SK-N-SH (cell line): ENCODE data around the gene GLG1. TPM values are rescaled to one million over a fixed set of nuclear protein-coding genes. Genes with fewer than 3 reads are reported as not detected.

Experiments used
- CTCF ChIA-PET: fragments of 300-600, 350-600 bp; formaldehyde crosslinking; extraction: SDS; loops from one replicate; lab custom pipeline; 2021; lab: Yijun Ruan, JAX
- POLR2A ChIA-PET: fragments of 350-600 bp; sonication (Branson Sonifier 250); formaldehyde crosslinking; extraction: SDS; loops from one replicate; lab custom pipeline; 2020; ENCODE audit warnings: antibody characterized with exemption, inconsistent platforms; lab: Yijun Ruan, JAX
- DNase-seq: peaks from one replicate; pipeline ENCODE4 v3.0.0; 2012
- H2AFZ ChIP-seq: fragments of 200-600 bp; sonication (generic); 2 replicates; pipeline ENCODE4 v1.8.1; 2016; ENCODE audit warnings: antibody characterized with exemption, mild to moderate bottlenecking, low read depth
- H3F3A ChIP-seq: fragments of 200-600 bp; sonication (generic); replicated peaks from 2 replicates; pipeline ENCODE3; 2016; ENCODE audit warnings: antibody characterized with exemption, mild to moderate bottlenecking; ENCODE audit not compliant: insufficient read depth
- H3K27ac ChIP-seq, 2 experiments: fragments of 200-500 bp in 1 of 2; fragments of 200-600 bp in 1 of 2; sonication (Bioruptor generic) in 1 of 2; sonication (generic), shearing (Covaris generic) in 1 of 2; 2 replicates each; pipeline versions ENCODE4 v1.5.1 to v1.6.1; 2014 to 2016; ENCODE audit warnings: low read depth in 2 of 2, inconsistent platforms in 1 of 2, low read length in 1 of 2, mild to moderate bottlenecking in 1 of 2, mixed read lengths in 1 of 2
- H3K27me3 ChIP-seq: fragments of 200-600 bp; sonication (generic), shearing (Covaris generic); 2 replicates; pipeline ENCODE4 v1.6.1; 2016; ENCODE audit warnings: mixed run types; ENCODE audit not compliant: insufficient read depth
- H3K36me3 ChIP-seq, 2 experiments: fragments of 200-500 bp in 1 of 2; fragments of 200-600 bp in 1 of 2; sonication (Bioruptor generic) in 1 of 2; sonication (generic) in 1 of 2; replicated peaks in 1 of 2; 2 replicates each; pipeline versions ENCODE3 to v1.5.1; 2014 to 2016; ENCODE audit warnings: low read length in 1 of 2, mild to moderate bottlenecking in 1 of 2; ENCODE audit not compliant: insufficient read depth in 2 of 2, control insufficient read depth in 1 of 2
- H3K4me1 ChIP-seq, 2 experiments: fragments of 200-500 bp in 1 of 2; fragments of 200-600 bp in 1 of 2; sonication (Bioruptor generic) in 1 of 2; sonication (generic), shearing (Covaris generic) in 1 of 2; 2 replicates each; pipeline versions ENCODE4 v1.5.1 to v1.6.1; 2014 to 2016; ENCODE audit warnings: low read depth in 1 of 2, low read length in 1 of 2, mixed run types in 1 of 2; ENCODE audit not compliant: insufficient read depth in 2 of 2, control insufficient read depth in 1 of 2
- H3K4me2 ChIP-seq: fragments of 200-600 bp; sonication (generic), shearing (Covaris generic); 2 replicates; pipeline ENCODE4 v1.6.1; 2017; ENCODE audit warnings: mixed run types
- H3K4me3 ChIP-seq, 2 experiments: fragments of 200-500 bp in 1 of 2; fragments of 200-600 bp in 1 of 2; sonication (Bioruptor generic) in 1 of 2; sonication (generic), shearing (Covaris generic) in 1 of 2; 2 replicates each; pipeline versions ENCODE4 v1.5.1 to v1.8.1; 2014 to 2016; ENCODE audit warnings: low read depth in 2 of 2, inconsistent platforms in 1 of 2, low read length in 1 of 2, mild to moderate bottlenecking in 1 of 2, mixed read lengths in 1 of 2, moderate library complexity in 1 of 2
- H3K79me2 ChIP-seq: fragments of 200-600 bp; sonication (generic); 2 replicates; pipeline ENCODE4 v1.8.1; 2017; ENCODE audit warnings: mild to moderate bottlenecking; ENCODE audit not compliant: insufficient read depth
- H3K9ac ChIP-seq: fragments of 200-600 bp; sonication (generic); 2 replicates; pipeline ENCODE4 v1.6.1; 2017; ENCODE audit warnings: mixed run types
- H3K9me2 ChIP-seq: fragments of 200-600 bp; sonication (generic); 2 replicates; pipeline ENCODE4 v1.6.1; 2017; ENCODE audit warnings: mixed run types
- H3K9me3 ChIP-seq: fragments of 200-600 bp; sonication (generic); 2 replicates; pipeline ENCODE4 v1.6.1; 2017; ENCODE audit warnings: mixed run types, mild to moderate bottlenecking, moderate library complexity
- H4K20me1 ChIP-seq: fragments of 200-600 bp; sonication (generic); 2 replicates; pipeline ENCODE4 v1.6.1; 2017; ENCODE audit warnings: mild to moderate bottlenecking, mixed run types; ENCODE audit not compliant: insufficient read depth
- CHD2 ChIP-seq: fragments of 150-350 bp; IDR thresholded peaks from 2 replicates; pipeline ENCODE4 v1.6.1; 2018; ENCODE audit warnings: low read length; ENCODE audit not compliant: partially characterized antibody
- FOXJ3 ChIP-seq: sonication (generic); formaldehyde crosslinking; IDR thresholded peaks from 2 replicates; pipeline ENCODE4 v1.5.1; 2020; ENCODE audit warnings: mild to moderate bottlenecking, missing genetic modification reagents
- MXI1 ChIP-seq: IDR thresholded peaks from 2 replicates; pipeline ENCODE4 v1.6.1; 2012; ENCODE audit warnings: mild to moderate bottlenecking, low read depth, low read length, improper control_type of control experiment
- RCOR1 ChIP-seq: fragments of 150-350 bp; IDR thresholded peaks from 2 replicates; pipeline ENCODE4 v1.6.1; 2017; ENCODE audit warnings: antibody characterized with exemption, low read length
- RFX5 ChIP-seq: IDR thresholded peaks from 2 replicates; pipeline ENCODE4 v1.6.1; 2012; ENCODE audit warnings: mild to moderate bottlenecking, improper control_type of control experiment, low read length
- SMC3 ChIP-seq: IDR thresholded peaks from 2 replicates; pipeline ENCODE4 v1.6.1; 2012; ENCODE audit warnings: low read depth, low read length, improper control_type of control experiment
- TAF1 ChIP-seq: IDR thresholded peaks from 2 replicates; pipeline ENCODE4 v1.6.1; 2012; ENCODE audit warnings: low read depth, mild to moderate bottlenecking, low read length, moderate library complexity, borderline replicate concordance
- TEAD4 ChIP-seq: IDR thresholded peaks from 2 replicates; pipeline ENCODE4 v1.4.0; 2012; ENCODE audit warnings: mild to moderate bottlenecking, borderline replicate concordance; ENCODE audit not compliant: insufficient read depth
- WGBS: methylation state at CpG from one replicate; pipeline ENCODE4 v1.1.6; 2017; ENCODE audit warnings: low lambda C conversion rate; 5-methylcytosine and 5-hydroxymethylcytosine counted together
- polyA plus RNA-seq, 3 experiments: library from polyadenylated mRNA; depleted of rRNA; stranded (reverse); fragments of >200 nt; gene quantifications; 2 replicates each; pipeline ENCODE4 v1.2.3, GENCODE V29; 2012
- TF ChIP-seq, protein P1 (sequence below): IDR thresholded peaks from 2 replicates; pipeline ENCODE4; 2012
- TF ChIP-seq, protein P2 (sequence below): fragments of 150-350 bp; IDR thresholded peaks from 2 replicates; pipeline ENCODE4 v1.6.1; 2016; ENCODE audit warnings: mild to moderate bottlenecking, low read depth, low read length
- TF ChIP-seq, protein P3 (sequence below): fragments of 150-350 bp; IDR thresholded peaks from 2 replicates; pipeline ENCODE4 v1.6.1; 2017; ENCODE audit warnings: antibody characterized with exemption, low read length, low read depth, borderline replicate concordance

The GLG1 gene
- polyA plus RNA-seq, 1 of the 3 experiments (the other 2 are of a cell fraction): 71.1 TPM

DNA sequence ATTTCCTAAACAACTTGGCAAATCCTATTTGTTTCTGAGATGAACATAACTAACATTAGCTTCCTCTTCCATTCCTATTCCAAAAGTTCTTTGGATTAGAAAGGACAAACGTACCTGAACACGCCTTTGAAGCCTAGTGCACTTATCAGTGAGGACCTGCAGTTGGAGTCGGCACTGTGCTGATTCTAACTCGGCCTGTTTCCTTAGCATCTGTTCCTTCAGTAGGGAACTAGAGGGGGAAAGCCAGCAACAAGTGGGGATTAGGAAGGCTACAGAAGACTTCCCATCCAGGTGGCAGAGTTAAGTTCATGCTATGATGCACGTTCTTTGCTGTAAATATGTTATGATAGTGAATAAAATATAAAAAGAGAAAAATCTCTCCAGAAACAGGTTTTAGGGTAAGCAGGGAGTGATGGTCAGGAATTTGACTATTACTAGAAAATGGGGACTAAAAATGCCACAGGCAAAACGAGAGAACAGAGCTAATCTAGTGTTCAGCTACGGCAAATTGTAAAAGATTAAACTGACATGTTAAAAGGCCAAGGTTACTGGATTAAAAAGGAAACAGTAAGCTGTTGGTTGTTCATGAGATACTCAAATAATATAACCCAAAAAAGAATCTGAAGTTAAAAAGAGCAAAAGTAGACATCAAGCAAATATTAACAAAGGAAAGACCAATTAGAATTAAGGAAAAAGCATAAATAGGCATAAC is 31.0 kb upstream of the GLG1 start:
- no peak overlapping the region for H3K4me2 ChIP-seq
- TF ChIP-seq RFX5: no peak
- TF ChIP-seq, protein P1, sequence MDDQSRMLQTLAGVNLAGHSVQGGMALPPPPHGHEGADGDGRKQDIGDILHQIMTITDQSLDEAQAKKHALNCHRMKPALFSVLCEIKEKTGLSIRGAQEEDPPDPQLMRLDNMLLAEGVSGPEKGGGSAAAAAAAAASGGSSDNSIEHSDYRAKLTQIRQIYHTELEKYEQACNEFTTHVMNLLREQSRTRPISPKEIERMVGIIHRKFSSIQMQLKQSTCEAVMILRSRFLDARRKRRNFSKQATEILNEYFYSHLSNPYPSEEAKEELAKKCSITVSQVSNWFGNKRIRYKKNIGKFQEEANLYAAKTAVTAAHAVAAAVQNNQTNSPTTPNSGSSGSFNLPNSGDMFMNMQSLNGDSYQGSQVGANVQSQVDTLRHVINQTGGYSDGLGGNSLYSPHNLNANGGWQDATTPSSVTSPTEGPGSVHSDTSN: no peak
- TF ChIP-seq, protein P2, sequence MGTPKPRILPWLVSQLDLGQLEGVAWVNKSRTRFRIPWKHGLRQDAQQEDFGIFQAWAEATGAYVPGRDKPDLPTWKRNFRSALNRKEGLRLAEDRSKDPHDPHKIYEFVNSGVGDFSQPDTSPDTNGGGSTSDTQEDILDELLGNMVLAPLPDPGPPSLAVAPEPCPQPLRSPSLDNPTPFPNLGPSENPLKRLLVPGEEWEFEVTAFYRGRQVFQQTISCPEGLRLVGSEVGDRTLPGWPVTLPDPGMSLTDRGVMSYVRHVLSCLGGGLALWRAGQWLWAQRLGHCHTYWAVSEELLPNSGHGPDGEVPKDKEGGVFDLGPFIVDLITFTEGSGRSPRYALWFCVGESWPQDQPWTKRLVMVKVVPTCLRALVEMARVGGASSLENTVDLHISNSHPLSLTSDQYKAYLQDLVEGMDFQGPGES: no peak
- H3K9me2 ChIP-seq: no peaks in the 10 kb centered on the region
- H3F3A ChIP-seq: peaks cover under 1% of the 10 kb centered on the region
- H2AFZ ChIP-seq: no peak overlapping the region
- ChIA-PET POLR2A (no interaction called here), CTCF (interaction anchor here (0.6 to 5.0 kb wide), 2 partner anchors 13 to 827 kb away, joined by 3 to 37 read pairs; no protein-coding TSS in a partner anchor)
- H3K79me2 ChIP-seq: peaks cover 42% of the 10 kb centered on the region
- WGBS: 92% methylated on average over 7 of the region's 7 CpGs
- no peak overlapping the region for H3K4me3 ChIP-seq
- no peaks in the 10 kb centered on the region for H3K9me3 ChIP-seq
- H3K36me3 ChIP-seq: peaks cover 43 to 71% of the 10 kb centered on the region in 2 experiments
- no peak overlapping the region for H3K27ac ChIP-seq
- DNase-seq: no peak
- no peaks in the 10 kb centered on the region for H3K4me1 ChIP-seq
- no peak overlapping the region for H3K9ac ChIP-seq
- no peaks in the 10 kb centered on the region for H4K20me1 ChIP-seq
- H3K27me3 ChIP-seq: no peaks in the 10 kb centered on the region

DNA sequence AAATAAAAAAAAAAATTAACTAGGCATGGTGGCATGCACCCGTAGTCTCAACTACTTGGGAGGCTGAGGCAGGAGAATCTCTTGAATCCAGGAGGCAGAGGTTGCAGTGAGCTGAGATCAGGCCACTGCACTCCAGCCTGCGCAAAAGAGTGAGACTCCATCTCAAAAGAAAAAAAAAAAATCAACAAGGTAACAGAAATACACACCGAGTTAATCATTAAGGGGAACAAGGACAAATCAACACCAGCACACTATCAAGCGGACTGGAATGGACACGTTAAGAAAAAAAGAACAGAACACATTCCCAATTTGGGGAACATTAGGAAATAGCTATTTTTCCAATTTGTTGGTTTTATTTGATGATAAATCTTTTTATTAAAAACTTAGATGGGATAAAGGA is 28.4 kb upstream of the GLG1 start:
- no peak for DNase-seq
- Histone ChIP-seq H3K9me2 (no peaks in the 10 kb centered on the region), H3K36me3 (peaks cover 48 to 79% of the 10 kb centered on the region in 2 experiments), H4K20me1 (no peaks in the 10 kb centered on the region), H3K4me1 (no peaks in the 10 kb centered on the region), H3K79me2 (peaks cover 34% of the 10 kb centered on the region), H2AFZ (no peak overlapping the region), H3F3A (peaks cover 3% of the 10 kb centered on the region), H3K27ac (no peak overlapping the region)
- ChIA-PET POLR2A (no interaction called here), CTCF (interaction anchor here (0.7 to 1.8 kb wide), 2 partner anchors 12 to 16 kb away, joined by 4 to 9 read pairs; no protein-coding TSS in a partner anchor)
- 78% methylated on average over 5 of the region's 5 CpGs for WGBS
- TF ChIP-seq TAF1 (no peak), MXI1 (no peak), TEAD4 (no peak), RFX5 (no peak), RCOR1 (no peak), SMC3 (no peak), FOXJ3 (CRISPR knock-in tag) (no peak), CHD2 (no peak)
- TF ChIP-seq, protein P2: no peak
- TF ChIP-seq, protein P3, sequence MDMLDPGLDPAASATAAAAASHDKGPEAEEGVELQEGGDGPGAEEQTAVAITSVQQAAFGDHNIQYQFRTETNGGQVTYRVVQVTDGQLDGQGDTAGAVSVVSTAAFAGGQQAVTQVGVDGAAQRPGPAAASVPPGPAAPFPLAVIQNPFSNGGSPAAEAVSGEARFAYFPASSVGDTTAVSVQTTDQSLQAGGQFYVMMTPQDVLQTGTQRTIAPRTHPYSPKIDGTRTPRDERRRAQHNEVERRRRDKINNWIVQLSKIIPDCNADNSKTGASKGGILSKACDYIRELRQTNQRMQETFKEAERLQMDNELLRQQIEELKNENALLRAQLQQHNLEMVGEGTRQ: no peak
- TF ChIP-seq, all 33 proteins: peak for 0
- no peak overlapping the region for H3K9ac ChIP-seq
- H3K9me3 ChIP-seq: no peaks in the 10 kb centered on the region
- H3K4me2 ChIP-seq: no peak overlapping the region
- no peak overlapping the region for H3K4me3 ChIP-seq
- no peaks in the 10 kb centered on the region for H3K27me3 ChIP-seq
